Medulla oblongata (tissue), 1 donor: ENCODE measurements around the gene ID3.

Experiments
- DNase-seq: peaks from one replicate; pipeline ENCODE4 v3.0.0-alpha.2; 2015; ENCODE audit errors: extremely low spot score

ID3 gene

GRCh38 chr1:23559136-23559984 lies at the start of gene ID3:
Gene ID3 (minus strand): TSS chr1:23559501. CDS start chr1:23559426, 75 bp downstream.
- DNase-seq = peak; percentile 97

DNA sequence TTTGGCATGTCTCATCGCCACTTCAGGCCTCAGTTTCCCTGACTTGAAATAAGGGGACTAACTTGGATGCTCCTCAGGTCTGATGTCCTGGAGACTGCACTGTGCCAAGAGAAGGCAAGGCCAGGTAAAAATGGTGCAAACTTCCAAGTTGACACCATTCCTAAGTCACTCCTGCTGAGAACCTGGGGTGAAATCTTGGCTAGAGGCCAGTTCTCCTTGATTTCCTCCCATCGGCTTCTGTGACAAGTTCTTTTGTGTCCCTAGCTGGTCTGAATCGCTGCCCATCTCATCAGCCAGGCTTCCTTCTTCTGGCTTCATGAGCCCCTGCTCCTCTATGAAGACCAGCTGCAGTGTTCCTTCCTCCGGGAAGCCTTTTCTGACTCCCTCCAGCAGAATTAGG lies 48.6 kb upstream of the ID3 start:
- no peak for DNase-seq

GRCh38 chr1:23601968-23602876 lies 42.9 kb upstream of the ID3 start:
- DNase-seq = no peak

DNA sequence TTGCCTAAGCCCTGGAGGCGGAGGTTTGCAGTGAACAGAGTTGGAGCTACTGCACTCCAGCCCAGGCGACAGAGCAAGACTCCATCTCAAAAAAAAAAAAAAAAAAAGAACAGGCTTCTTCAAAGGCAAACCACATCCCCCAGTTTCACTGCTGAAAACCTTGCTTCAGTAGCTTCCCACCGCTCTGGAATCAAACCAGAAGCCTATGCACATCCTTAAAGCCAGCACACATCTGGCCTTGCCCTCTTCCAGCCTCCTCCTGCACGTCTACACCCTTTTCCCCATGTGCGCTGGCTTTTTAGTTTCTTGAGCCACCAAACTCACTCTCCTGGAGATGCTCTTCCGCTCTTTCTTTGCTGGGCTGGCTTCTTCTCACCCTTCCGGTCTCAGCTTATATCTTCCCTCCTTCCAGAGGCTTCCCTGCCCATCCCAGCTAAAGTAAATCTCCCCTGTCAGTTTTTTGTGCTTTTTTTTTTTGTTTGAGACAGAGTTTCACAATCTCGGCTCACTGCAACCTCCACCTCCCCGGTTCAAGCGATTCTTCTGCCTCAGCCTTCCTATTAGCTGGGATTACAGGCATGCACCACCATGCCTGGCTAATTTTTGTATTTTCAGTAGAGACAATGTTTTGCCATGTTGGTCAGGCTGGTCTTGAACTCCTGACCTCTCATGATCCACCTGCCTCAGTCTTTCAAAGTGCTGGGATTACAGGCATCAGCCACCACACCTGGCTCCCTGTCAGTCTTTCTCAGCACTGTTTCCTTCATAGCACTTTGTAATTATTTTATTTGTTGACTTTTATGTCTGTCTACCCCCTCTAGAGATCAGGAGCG lies 42.0 kb upstream of the ID3 start:
- DNase-seq = no peak

DNA sequence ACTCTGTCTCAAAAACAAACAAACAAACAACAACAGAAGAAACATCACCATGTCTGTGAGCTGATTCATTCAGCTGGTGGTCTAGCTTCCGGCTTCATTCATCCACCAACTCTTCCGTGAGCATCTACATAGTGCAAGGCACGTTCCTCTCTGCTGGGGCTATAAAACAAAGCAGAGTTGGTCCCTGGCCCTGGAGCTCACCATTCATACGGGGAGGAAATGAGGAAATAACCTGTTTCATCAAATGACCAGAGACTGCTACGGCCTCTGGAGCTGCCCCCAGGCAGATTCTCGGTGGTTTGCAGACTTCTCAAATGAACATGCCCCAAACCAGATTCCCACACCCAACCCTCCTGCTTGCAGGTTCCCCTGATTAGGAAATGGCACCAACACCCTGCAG lies 41.0 kb upstream of the ID3 start:
- DNase-seq = no peak

DNA sequence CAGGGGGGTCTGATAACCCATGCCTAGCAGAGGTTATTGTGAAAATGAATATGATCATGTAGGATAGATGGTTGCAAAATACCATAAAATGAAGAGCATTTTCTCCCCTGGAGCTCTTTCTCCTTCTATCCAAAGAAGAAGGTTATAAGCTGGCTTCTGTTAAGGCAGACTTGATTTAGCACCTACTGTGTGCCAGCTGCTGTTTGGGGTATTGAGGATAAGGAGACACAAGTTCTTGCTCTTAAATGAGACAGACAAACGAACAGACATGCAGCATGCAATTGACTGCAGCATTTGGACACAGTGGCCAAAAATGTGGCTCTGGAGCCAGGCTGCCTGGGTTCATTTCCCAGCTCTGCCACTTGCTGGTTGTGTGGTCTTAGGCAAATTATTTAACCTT lies 39.8 kb upstream of the ID3 start:
- no peak for DNase-seq

DNA sequence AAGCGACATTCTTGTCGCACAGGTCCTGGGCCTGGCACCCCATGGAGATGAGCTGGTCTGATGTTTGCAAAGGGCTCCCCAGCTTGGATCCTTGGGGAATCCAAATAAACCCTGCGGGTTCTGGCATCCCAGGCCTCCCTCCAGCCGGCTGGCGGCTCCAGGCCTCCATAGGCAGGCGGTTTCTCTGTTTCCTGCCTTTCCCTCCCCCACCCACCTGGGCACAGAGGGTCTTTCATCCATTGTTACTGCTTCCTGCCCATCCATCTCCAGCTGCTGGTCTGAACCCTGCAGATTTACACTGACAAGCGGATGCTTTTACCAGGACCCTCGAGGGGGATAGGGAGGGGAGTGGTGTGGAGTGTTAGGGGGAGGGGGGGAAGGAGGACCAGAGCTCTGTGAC lies 39.1 kb upstream of the ID3 start:
- DNase-seq = no peak

- DNase-seq = no peak
Measured at GRCh38 chr1:23597635-23598388, 38.5 kb upstream of the ID3 start.

DNA sequence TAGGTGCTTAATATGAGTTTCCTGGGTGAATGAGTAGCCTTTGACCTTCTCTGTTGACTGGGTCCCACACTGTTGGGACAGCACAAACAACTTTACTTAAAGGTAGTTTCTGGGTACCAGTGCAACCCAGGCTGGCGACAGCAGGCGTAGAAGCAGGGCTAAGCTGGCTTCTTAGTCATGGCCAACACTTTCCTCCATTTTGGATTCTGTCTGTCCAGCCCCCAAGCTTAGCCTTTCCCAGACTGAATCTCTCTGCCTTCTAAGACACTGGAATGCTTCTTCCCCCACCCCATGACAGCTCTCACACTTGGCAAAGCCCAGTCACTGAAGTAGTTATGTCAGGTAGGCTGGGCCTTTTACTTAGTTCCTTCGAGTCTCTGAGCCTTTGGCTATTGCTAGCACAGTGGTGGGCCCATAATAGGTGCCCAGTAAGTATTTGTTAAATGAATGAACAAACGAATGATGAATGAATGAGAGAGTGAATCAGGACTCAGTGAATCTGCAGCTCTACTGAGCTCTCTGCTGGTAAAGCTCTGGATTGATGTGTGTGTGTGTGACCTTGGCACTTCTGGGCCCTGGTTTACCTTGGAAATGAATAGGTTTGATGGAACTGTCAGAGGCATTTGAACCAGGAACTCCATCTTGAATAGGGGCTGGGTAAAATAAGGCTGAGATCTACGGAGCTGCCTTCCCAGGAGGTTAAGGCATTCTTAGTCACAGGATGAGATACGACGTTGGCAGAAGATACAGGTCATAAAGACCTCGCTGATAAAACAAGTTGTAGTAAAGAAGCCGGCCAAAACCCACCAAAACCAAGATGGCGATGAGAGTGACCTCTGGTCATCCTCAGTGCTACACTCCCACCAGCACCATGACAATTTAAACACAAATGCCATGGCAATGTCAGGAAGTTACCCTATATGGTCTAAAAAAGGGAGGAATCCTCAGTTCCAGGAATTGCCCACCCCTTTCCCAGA lies 37.4 kb upstream of the ID3 start:
- no peak for DNase-seq

DNA sequence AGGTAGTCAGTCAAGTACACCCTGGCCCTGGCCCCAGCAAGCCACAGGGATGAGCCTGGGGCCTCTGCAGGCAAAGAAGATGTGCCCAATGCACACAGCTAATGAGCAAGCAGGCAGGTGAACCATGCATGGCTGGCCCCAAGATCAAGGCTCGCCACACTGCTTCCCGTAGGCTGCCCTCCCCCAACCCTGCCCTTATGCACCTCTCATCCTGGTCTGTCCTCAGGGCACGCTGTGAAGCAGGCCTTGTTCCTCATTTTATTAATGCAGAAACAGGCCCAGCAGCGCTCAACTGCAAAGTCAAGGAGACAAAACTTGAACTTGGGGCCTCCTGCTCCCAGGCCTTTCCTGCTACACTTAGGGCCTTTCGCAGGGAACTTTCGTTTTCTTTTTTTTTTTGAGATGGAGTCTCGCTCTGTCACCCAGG lies 35.6 kb upstream of the ID3 start:
- no peak for DNase-seq

GRCh38 chr1:23594149-23594907 lies 35.0 kb upstream of the ID3 start:
- no peak for DNase-seq

GRCh38 chr1:23593556-23594148 lies 34.4 kb upstream of the ID3 start:
- DNase-seq = no peak

GRCh38 chr1:23593042-23593521 lies 33.8 kb upstream of the ID3 start:
- DNase-seq = no peak

DNA sequence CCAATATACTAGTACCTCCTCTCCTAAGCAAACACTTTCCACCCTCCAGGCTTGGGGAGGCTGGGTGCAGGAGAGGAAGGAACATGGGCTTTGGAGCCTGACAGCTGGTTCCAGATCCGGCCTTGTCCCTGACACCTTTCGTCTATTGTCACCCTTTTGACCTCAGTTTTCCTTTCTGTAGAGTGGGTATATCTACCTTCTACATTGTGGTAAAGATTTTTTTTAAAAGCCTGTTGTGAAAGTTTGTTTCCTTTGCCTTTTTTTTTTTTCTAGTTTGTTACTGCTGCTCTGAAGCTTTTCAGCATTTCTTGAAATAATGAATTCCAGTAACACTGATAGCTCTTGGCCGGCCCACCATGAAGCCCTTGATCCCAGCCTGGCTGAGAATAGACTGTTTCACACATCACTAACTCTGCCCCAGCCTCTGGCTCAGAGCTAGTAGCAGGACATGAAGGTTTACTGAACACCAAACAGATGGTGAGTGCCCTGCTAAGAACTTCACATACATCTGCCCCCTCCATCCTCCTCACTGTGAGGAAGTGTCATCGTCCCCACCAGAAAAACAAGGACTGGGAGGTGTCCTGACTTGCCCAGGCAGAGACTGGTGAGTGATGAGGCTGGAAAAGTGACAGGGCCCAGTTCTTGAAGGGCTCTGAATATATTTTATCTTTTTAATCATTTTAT lies 33.0 kb upstream of the ID3 start:
- DNase-seq = no peak

DNA sequence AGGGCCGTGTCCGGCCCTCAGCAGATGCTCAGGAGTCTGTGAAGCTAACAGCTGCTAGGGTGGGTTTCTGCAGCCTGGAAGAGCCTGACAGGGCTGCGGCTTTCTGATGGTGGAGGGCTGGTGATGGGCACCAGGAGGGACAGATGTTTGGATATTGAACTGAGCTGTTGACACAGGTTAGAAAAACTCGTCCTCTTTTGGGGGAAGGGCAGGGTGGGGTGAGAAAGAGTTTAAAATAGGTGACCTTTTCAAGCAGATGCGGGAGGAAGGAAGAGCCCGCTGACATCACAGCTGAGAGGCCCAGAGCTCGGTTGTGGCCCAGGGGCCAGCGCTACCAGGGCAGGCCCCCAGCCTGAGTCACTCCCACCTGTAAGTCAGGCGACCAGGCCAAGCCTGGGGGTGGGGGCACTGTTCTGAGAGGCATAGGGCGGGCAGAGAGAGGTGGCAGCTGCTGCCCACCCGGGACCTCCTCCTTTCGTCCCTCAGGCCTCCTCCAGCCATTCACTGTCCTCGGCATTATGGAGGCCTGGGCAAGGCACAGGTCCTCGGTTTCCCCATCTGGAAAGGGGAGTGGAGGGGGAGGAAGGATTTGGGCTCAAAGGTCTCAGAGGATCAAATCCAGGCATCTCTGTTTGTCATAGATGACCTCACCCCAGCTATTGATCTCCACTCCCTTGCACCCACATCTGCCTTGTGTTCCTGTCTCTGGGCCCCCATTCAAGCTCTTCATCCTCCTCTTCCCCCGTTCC lies 32.3 kb upstream of the ID3 start:
- DNase-seq = no peak

- no peak for DNase-seq
Measured at GRCh38 chr1:23590058-23590783, 30.9 kb upstream of the ID3 start.

DNA sequence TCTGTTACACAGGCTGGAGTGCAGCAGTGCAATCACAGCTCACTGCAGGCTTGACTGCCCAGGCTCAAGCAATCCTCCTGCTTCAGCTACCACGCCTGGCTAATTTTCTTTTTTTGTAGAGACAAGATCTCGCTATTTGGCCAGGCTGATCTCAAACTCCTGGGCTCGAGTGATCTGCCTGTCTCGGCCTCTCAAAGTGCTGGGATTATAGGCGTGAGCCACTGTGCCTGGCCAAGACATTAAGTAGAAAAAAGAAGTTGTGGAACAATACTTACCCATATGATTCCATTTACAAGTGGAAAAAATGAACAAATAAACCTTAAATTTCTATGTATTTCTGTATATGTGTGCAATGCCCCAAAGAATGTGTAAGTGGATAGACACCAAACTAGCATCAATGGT lies 30.3 kb upstream of the ID3 start:
- DNase-seq = no peak
